RKO (cell line): ENCODE data around the gene INSYN2B.
"Not testable (repeated sequence)": the region's sequence is repeated elsewhere in the genome, so short reads cannot be mapped to it uniquely, and the experiment has no call there.

Experiments
- DNase-seq: peaks from one replicate; pipeline ENCODE4 v3.0.0-alpha.2; 2016; ENCODE audit warnings: low spot score

INSYN2B gene

GRCh38 chr5:169848792-169849191 lies 131.5 kb downstream of the INSYN2B start:
- no peak for DNase-seq

DNA sequence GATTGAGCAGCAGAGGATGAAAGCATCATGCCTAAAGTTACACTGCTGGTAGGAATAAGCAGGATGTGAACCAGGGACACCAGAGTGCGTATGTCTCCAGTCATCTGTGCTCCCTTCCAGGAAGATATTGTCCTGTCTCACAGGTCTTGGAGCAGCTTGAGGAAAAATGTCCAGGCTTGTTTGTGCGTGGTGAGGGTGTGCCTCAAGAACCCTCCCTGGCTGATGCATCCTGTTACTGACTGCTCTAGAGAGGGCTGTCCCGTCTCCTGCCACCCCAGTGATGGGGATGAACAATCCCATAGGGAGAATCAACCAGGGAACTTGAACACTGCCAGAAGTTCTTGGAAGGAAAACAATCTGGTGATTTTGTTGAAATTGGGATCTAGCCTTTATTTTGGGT lies 132.0 kb downstream of the INSYN2B start:
- DNase-seq, result no peak

DNA sequence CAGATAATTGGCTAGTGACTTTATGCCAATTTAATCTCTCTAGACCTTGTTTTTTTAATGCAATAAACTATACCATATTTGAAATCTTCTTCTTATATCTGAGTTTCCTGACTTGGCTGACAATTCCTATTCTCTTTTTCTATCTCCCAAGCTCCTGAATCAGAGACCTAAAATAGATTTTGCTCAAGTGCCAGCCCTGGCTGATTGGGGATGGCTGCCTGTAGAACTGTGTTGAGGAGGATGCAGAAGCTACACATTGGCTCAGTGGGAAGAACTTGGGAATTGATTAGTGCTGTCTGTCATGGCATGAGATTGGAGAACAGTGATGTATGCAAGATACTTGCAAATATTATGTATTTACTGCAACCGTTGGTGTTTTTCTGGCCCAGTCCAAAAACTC lies 132.8 kb downstream of the INSYN2B start:
- DNase-seq, result no peak

GRCh38 chr5:169842699-169843098 lies 137.6 kb downstream of the INSYN2B start:
- DNase-seq, result no peak

DNA sequence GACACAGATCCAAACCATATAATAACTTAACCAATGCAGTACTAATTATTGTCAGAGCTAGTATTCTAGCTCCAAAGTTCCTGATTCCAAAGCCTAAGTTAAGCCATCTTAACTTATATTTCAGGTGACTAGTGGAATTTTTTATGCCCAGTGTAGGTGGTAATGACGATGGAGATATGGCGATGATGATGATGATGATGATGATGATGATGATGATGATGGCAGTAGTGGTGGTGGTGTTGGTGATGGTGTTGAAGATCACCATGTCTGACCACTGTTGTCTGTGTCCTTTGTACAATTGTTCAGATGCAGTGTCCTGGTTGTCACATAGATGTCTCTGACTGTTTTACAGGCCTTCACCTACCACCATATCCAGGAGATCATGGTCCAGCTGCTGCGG lies 139.9 kb downstream of the INSYN2B start:
- DNase-seq, result no peak

DNA sequence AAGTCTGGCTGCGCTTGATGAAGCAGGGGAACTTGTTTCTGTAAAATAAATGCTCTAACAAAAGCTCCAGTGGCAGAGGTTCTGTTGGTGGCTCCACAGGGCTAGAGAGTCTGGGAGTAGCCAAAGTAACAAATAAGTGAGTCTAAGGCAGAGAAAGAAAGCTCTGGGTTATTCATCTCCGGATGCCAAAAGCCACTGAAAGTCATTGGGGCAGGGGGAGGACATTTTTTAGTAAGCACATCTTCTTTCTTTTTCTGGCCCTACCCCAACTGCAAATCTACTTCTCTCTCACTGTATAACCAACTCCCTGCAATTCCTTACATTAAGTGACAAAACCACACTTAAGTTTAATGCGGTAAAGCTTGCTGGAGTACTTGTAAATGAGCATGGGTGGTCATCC lies 141.6 kb downstream of the INSYN2B start:
- no peak for DNase-seq

DNA sequence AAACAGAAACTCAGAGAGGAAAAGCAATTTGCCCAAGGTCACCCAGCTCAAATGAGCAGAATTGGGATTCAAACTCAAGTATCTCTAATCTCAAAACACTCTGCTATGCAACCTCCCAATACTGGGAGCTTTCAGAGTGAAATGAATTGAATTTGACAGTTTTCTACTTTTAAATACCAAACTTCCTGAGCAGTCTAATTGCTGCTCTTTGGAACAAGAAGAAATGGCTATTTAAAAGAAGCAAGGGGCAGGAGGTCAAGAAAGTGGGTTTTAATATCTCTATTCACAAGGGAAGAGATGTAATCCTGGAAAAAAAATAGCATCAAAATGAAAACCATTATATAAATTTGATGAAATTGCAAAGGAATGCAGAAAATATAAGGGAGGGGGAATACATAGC lies 142.6 kb downstream of the INSYN2B start:
- no peak for DNase-seq

DNA sequence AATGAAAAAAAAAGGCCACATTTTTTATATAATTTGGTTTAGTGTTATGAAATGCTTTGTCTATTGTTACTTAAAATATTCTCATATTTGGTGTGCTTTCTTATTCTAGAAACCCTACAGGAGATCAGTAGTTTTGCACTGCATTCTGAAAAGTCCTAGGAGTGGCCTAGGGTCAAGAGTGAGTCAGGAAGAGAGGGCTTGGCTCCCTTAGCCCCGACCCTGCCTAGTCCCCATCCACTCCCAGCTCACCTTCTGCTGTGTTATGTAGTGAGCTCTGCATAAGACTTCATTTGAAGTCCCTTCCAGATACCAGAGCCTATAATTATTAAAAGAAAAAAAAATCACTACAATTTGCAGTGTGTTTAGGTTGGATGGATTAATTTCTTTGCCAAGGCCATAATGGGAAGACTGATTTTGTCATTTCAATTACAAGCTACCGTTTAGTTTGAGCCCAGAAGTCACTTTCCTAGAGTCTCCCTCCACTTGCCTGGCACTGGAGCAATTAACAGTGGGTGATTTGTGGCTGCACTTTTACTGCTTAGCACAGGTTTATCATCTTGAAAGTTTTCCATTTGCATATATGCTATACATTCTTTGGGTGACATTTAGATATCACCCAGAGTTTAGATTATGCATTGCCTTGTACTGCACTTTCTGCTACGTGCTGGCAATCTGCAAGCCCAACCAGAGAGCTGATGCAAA lies 143.3 kb downstream of the INSYN2B start:
- DNase-seq, result no peak

- DNase-seq, result not testable (repeated sequence)
Observed at GRCh38 chr5:169834540-169834939, 145.8 kb downstream of the INSYN2B start.

DNA sequence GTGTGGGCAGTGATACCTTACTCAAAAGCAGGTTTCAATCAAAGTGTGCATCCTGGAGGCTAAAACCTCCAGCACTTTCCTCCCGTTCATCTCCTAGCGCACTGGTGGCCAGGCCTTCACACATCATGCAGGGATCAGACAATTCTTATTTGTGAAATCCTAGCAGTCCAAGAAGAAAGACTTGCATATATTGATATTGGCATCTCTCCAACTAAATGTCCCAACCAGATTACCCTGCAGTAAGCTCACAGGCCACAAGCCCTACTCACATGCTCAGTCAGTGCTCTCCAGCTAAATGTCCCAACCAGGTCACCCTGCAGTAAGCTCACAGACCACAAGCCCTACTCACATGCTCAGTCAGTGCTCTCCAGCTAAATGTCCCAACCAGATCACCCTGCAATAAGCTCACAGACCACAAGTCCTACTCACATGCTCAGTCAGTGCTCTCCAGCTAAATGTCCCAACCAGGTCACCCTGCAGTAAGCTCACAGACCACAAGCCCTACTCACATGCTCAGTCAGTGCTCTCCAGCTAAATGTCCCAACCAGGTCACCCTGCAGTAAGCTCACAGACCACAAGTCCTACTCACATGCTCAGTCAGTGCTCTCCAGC lies 146.5 kb downstream of the INSYN2B start:
- DNase-seq, result not testable (repeated sequence)

DNA sequence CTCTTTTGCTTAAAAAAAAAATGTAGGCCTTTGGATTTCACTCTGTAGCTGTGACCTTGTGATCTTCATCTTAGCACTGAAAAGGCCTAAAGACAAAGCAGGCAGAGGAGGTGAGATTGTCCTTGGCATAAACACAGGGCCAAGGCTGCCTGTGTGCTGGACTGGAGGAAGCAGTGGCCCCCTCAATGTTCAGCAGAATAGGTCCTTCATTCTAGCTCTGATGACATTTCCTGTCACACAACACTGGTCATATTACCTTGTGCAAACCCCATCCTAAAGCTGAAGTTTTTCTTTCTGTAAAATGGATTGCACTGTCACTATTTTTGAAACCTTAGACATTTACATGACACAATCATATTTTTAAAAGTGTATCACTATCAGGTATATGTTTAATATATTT lies 147.4 kb downstream of the INSYN2B start:
- no peak for DNase-seq

DNA sequence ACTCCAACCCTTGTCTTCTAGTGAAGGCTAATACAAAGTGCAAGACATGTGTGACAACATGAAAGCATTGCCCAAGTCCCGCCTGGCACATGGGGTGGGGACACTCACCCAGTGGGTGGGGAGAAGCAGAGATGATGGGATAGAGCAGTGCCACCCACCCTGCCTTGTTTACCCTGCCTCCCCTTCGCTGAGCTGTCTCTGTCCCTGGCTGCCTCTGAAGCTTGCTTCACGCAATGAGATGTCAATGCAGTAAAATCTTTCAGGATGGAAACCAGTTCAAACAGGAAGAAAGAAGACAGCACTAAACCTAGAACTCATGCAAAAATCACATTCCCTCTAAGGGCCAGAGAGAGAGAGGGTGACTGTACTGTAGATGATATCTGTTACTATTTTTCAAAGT lies 148.0 kb downstream of the INSYN2B start:
- no peak for DNase-seq

GRCh38 chr5:169831331-169831730 lies 149.0 kb downstream of the INSYN2B start:
- no peak for DNase-seq

DNA sequence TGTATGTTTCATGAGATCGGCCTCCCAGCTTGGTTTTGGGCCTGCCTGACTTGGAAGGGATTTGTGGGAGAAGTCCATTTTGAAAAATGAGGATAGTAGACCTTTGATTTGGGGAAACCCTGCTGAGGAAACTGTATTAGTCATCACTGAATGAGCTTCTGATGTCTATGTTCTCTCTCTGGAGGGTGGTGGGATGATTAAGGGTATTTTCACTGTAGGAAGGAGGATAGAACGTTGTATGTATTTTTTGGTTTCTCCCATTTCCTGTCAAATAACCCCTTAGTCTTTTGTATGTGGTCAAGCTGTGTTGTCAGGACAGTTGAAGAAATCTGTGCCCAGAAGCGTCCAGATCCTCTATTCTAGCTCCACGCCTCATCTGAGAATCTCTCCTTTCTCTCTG lies 151.9 kb downstream of the INSYN2B start:
- no peak for DNase-seq

DNA sequence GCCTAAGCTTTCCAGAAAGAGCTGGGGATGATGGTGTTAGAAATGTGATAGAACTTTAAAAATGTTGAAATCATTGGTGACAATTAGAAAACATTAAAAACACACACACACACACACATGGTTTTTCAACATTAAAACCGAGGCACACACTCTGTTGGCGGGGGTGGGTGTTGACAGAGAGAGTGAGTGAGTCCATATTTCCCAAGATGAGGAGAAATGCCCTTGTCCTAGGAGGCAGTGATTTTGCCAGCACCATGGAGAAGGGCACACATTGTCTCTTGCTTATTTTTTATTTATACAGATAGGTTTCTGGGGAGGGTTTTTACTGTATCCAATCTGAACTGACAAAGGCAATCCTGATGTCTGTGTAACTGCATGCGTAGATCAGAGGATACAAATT lies 152.5 kb downstream of the INSYN2B start:
- no peak for DNase-seq

DNA sequence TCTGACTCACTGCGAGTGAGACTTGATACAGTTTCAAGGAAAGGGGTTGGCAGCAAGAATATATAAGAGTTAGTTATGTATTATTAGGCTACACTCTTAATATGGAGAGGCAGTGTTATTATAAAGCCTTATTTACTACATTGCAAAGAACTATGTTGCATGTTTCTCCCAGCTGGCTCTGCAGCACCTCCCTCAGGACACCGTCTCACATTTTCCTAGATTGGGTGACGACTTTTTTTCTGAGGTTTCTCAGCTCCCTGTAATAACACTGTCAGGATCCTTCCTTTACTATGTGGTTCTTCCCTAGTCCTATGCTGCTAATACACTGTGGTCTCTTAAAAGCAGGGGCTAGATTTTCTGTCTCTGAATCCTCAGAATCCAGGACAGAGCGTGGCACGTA lies 153.7 kb downstream of the INSYN2B start:
- no peak for DNase-seq

GRCh38 chr5:169817031-169817430 lies 163.3 kb downstream of the INSYN2B start:
- DNase-seq, result no peak

- DNase-seq, result no peak
Observed at GRCh38 chr5:169814522-169814921, 165.8 kb downstream of the INSYN2B start.
